Thoracic aorta (tissue), 2 donors: ENCODE measurements around the gene NDUFC2. TPM values are rescaled to one million over a fixed set of nuclear protein-coding genes. Genes with fewer than 3 reads are reported as not detected.

Source experiments
- ATAC-seq: fragments of 150-250 bp; one replicate; pipeline ENCODE4 v1.8.0; 2017; ENCODE audit warnings: low read depth; ENCODE audit not compliant: insufficient number of reproducible peaks, low FRiP score
- DNase-seq: peaks from one replicate; pipeline ENCODE4 v3.0.0-alpha.2; 2020; ENCODE audit warnings: low spot score
- H3K27ac ChIP-seq, 2 donors: fragments of 200-600 bp; sonication (generic); 1 replicate in 1 of 2; 2 replicates in 1 of 2; pipeline ENCODE4 v1.5.1; 2016; ENCODE audit warnings: mild to moderate bottlenecking in 2 of 2, moderate library complexity in 2 of 2
- H3K27me3 ChIP-seq: fragments of 200-600 bp; sonication (generic); replicated peaks from 2 replicates; pipeline ENCODE4 v1.6.0; 2016; ENCODE audit warnings: mild to moderate bottlenecking; ENCODE audit not compliant: insufficient read depth
- H3K36me3 ChIP-seq: fragments of 200-600 bp; sonication (generic); one replicate; pipeline ENCODE4 v1.5.1; 2016
- H3K4me1 ChIP-seq, 2 donors: fragments of 200-600 bp; sonication (generic); 1 replicate in 1 of 2; 2 replicates in 1 of 2; pipeline versions ENCODE4 v1.5.1 to v1.6.0; 2016; ENCODE audit warnings: low read depth in 2 of 2, mild to moderate bottlenecking in 1 of 2; ENCODE audit not compliant: control insufficient read depth in 1 of 2
- H3K4me3 ChIP-seq: fragments of 200-600 bp; sonication (generic); 2 replicates; pipeline ENCODE4 v1.5.1; 2016; ENCODE audit warnings: mild to moderate bottlenecking
- H3K9me3 ChIP-seq: fragments of 200-600 bp; sonication (generic); 2 replicates; pipeline ENCODE4 v1.5.1; 2016
- CTCF ChIP-seq: fragments of 200-600 bp; sonication (generic); IDR thresholded peaks from one replicate; pipeline ENCODE4 v1.5.1; 2019; ENCODE audit warnings: antibody characterized with exemption
- total RNA-seq, 2 donors: library from RNA; depleted of rRNA; stranded (reverse); fragments of >200 nt; gene quantifications; one replicate each; pipeline versions ENCODE4 v1.1.0 to v1.2.3, GENCODE V29; 2016

NDUFC2 gene
- total RNA-seq, 2 donors from 2014 or later = 42.4 to 62.0 TPM

GRCh38 chr11:78034623-78035022 is 45.0 kb downstream of the NDUFC2 start:
- H3K27me3 ChIP-seq = no peaks in the 10 kb centered on the region

GRCh38 chr11:78033040-78033439 is 46.6 kb downstream of the NDUFC2 start:
- no peak for TF ChIP-seq CTCF
- Histone ChIP-seq H3K36me3 (no peaks in the 10 kb centered on the region), H3K27me3 (no peaks in the 10 kb centered on the region), H3K4me1 (peaks cover 2 to 10% of the 10 kb centered on the region in 2 donors), H3K27ac (no peak overlapping the region), H3K4me3 (no peak overlapping the region), H3K9me3 (no peaks in the 10 kb centered on the region)
- DNase-seq (no peak), ATAC-seq (no peak)

More at GRCh38 chr11:78034623-78035022, 45.0 kb downstream of the NDUFC2 start:
- Histone ChIP-seq H3K27ac (no peak overlapping the region), H3K4me3 (no peak overlapping the region), H3K9me3 (no peaks in the 10 kb centered on the region), H3K4me1 (peaks cover 2 to 13% of the 10 kb centered on the region in 2 donors), H3K36me3 (no peaks in the 10 kb centered on the region)
- DNase-seq (no peak), ATAC-seq (no peak)
- no peak for TF ChIP-seq CTCF

- TF ChIP-seq CTCF = no peak
- ATAC-seq = no peak
- H3K9me3 ChIP-seq = no peaks in the 10 kb centered on the region
- no peaks in the 10 kb centered on the region for H3K27me3 ChIP-seq
- no peak for DNase-seq
- no peak overlapping the region for H3K4me3 ChIP-seq
- peaks cover 2 to 10% of the 10 kb centered on the region in 2 donors for H3K4me1 ChIP-seq
- H3K36me3 ChIP-seq = no peaks in the 10 kb centered on the region
- no peak overlapping the region for H3K27ac ChIP-seq
Measured at GRCh38 chr11:78032090-78032489, 47.6 kb downstream of the NDUFC2 start.

- H3K9me3 ChIP-seq = no peaks in the 10 kb centered on the region
- ATAC-seq = no peak
- H3K27ac ChIP-seq = no peak overlapping the region
Measured at GRCh38 chr11:78031629-78032028, 48.0 kb downstream of the NDUFC2 start.

More at GRCh38 chr11:78031629-78032028, 48.0 kb downstream of the NDUFC2 start:
- no peak for TF ChIP-seq CTCF
- H3K4me1 ChIP-seq = peaks cover 2 to 10% of the 10 kb centered on the region in 2 donors
- H3K36me3 ChIP-seq = no peaks in the 10 kb centered on the region
- no peaks in the 10 kb centered on the region for H3K27me3 ChIP-seq
- DNase-seq = no peak
- no peak overlapping the region for H3K4me3 ChIP-seq
